Caco-2 (cell line): Measurements from ENCODE around the gene ADAD1. TPM values are rescaled to one million over a fixed set of nuclear protein-coding genes. Genes with fewer than 3 reads are reported as not detected.
A peak's percentile ranks its signal among the peaks of the same experiment; 100 is the strongest.
"Not testable (repeated sequence)": the region's sequence is repeated elsewhere in the genome, so short reads cannot be mapped to it uniquely, and the experiment has no call there.

Experiments
- BruUV-seq: library from RNA; stranded (reverse); fragments of 400-500 nt; replicated peaks from 2 replicates; lab custom pipeline; 2021; lab: Mats Ljungman, UMichigan
- CTCF ChIA-PET: fragments of 300-600 bp; sonication (Branson Sonifier 250); formaldehyde crosslinking; loops from one replicate; lab custom pipeline; 2022; ENCODE audit warnings: antibody characterized with exemption; lab: Charles Lee
- POLR2A ChIA-PET: fragments of 300-600 bp; sonication (Branson Sonifier 250); formaldehyde crosslinking; loops from one replicate; lab custom pipeline; 2022; ENCODE audit warnings: antibody characterized with exemption; lab: Charles Lee
- DNase-seq, 2 experiments: peaks; one replicate each; pipeline versions ENCODE4 v3.0.0 to v3.0.0-alpha.2; 2020 to 2022
- H3K27me3 ChIP-seq: replicated peaks from 2 replicates; pipeline ENCODE4 v1.6.0; 2011; ENCODE audit warnings: low read length; ENCODE audit not compliant: control insufficient read depth, insufficient read depth
- H3K36me3 ChIP-seq: 2 replicates; pipeline ENCODE4 v1.5.1; 2011; ENCODE audit warnings: low read length; ENCODE audit not compliant: control insufficient read depth, insufficient read depth
- H3K4me1 ChIP-seq: fragments of 250-450 bp; sonication (Bioruptor Pico); 2 replicates; pipeline ENCODE4 v1.5.1; 2020; ENCODE audit warnings: mild to moderate bottlenecking
- H3K4me3 ChIP-seq: 2 replicates; pipeline ENCODE4 v1.5.1; 2011; ENCODE audit warnings: low read depth, mild to moderate bottlenecking, control low read depth, low read length
- H3K9me3 ChIP-seq: fragments of 250-450 bp; sonication (Bioruptor Pico); 2 replicates; pipeline ENCODE4 v1.5.1; 2020; ENCODE audit warnings: mild to moderate bottlenecking, moderate library complexity
- H3K27ac Mint-ChIP-seq: one replicate; pipeline ENCODE4 v1.8.0; 2022; ENCODE audit warnings: mixed read lengths; ENCODE audit not compliant: unreplicated experiment
- H3K27me3 Mint-ChIP-seq: one replicate; pipeline ENCODE4 v1.8.0; 2022; ENCODE audit warnings: mixed read lengths; ENCODE audit not compliant: insufficient read depth, unreplicated experiment
- H3K36me3 Mint-ChIP-seq: one replicate; pipeline ENCODE4 v1.8.0; 2022; ENCODE audit warnings: mild to moderate bottlenecking, mixed read lengths; ENCODE audit not compliant: insufficient read depth, unreplicated experiment
- H3K4me1 Mint-ChIP-seq: one replicate; pipeline ENCODE4 v1.8.0; 2022; ENCODE audit warnings: low read depth, mixed read lengths; ENCODE audit not compliant: unreplicated experiment
- H3K4me3 Mint-ChIP-seq: one replicate; pipeline ENCODE4 v1.8.0; 2022; ENCODE audit warnings: mild to moderate bottlenecking, moderate library complexity, mixed read lengths; ENCODE audit not compliant: unreplicated experiment
- H3K9me3 Mint-ChIP-seq: one replicate; pipeline ENCODE4 v1.8.0; 2022; ENCODE audit warnings: mixed read lengths; ENCODE audit not compliant: unreplicated experiment
- intact Hi-C: fragments of 100-400 bp; cut with micrococcal nuclease; formaldehyde crosslinking; loops from one replicate; pipeline ENCODE4 v1.10.0; 2022; ENCODE audit not compliant: unreplicated experiment
- total RNA-seq: library from RNA; stranded (reverse); gene quantifications from 2 replicates; pipeline ENCODE4 v1.2.3, GENCODE V29; 2022
- TF ChIP-seq, protein P1 (sequence below), 2 experiments: fragments of 200-600 bp in 1 of 2; IDR thresholded peaks; 1 replicate in 1 of 2; 2 replicates in 1 of 2; pipeline versions ENCODE4 v1.5.1 to v1.8.0; 2011 to 2022; ENCODE audit warnings: antibody characterized with exemption in 1 of 2, control low read depth in 1 of 2, inconsistent platforms in 1 of 2, low read depth in 1 of 2, low read length in 1 of 2, mild to moderate bottlenecking in 1 of 2, moderate library complexity in 1 of 2; ENCODE audit not compliant: insufficient read depth in 1 of 2, severe bottlenecking in 1 of 2, unreplicated experiment in 1 of 2

Gene ADAD1
- total RNA-seq, 1 experiment from 2014 or later = not detected

DNA sequence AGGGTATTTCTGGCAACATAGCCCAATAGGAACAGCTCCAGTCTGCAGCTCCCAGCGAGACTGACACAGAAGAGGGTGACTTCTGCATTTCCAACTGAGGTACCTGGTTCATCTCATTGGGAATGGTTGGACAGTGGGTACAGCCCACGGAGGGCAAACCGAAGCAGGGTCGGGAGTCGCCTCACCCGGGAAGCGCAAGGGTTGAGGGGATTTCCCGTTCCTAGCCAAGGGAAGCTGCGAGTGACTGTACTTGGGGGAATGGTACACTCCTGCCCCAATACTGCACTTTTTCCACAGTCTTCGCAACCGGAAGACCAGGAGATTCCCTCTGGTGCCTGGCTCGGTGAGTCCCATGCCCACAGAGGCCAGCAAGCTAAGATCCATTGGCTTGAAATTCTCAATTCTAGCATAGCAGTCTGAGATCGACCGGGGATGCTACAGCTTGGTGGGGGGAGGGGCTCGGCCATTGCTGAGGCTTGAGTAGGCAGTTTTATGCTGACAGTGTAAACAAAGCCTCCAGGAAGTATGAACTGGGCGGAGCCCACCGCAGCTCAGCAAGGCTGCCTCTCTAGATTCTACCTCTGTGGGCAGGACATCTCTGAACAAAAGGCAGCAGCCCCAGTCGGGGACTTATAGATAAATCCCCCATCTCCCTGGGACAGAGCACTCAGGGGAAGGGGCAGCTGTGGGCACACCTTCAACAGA, 14.0 kb upstream of the ADAD1 start:
- Mint-ChIP-seq H3K27ac (no peak overlapping the region), H3K4me3 (no peak overlapping the region), H3K27me3 (no peaks in the 10 kb centered on the region), H3K4me1 (no peaks in the 10 kb centered on the region), H3K36me3 (no peaks in the 10 kb centered on the region), H3K9me3 (peaks cover 10% of the 10 kb centered on the region)
- H3K27me3 ChIP-seq = no peaks in the 10 kb centered on the region
- no peaks in the 10 kb centered on the region for H3K36me3 ChIP-seq
- intact Hi-C loops = no loop called here
- POLR2A ChIA-PET = no interaction called here
- no peaks in the 10 kb centered on the region for H3K9me3 ChIP-seq
- H3K4me3 ChIP-seq = no peak overlapping the region
- CTCF ChIA-PET = no interaction called here
- peak; percentile 9 to 41 for DNase-seq
- no TSS peak for BruUV-seq
- H3K4me1 ChIP-seq = no peaks in the 10 kb centered on the region
- TF ChIP-seq, protein P1, sequence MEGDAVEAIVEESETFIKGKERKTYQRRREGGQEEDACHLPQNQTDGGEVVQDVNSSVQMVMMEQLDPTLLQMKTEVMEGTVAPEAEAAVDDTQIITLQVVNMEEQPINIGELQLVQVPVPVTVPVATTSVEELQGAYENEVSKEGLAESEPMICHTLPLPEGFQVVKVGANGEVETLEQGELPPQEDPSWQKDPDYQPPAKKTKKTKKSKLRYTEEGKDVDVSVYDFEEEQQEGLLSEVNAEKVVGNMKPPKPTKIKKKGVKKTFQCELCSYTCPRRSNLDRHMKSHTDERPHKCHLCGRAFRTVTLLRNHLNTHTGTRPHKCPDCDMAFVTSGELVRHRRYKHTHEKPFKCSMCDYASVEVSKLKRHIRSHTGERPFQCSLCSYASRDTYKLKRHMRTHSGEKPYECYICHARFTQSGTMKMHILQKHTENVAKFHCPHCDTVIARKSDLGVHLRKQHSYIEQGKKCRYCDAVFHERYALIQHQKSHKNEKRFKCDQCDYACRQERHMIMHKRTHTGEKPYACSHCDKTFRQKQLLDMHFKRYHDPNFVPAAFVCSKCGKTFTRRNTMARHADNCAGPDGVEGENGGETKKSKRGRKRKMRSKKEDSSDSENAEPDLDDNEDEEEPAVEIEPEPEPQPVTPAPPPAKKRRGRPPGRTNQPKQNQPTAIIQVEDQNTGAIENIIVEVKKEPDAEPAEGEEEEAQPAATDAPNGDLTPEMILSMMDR (IDR thresholded peaks at IDR 0.05; ENCODE audit: insufficient read depth in 1 of 2, low read depth in 1 of 2, low read length in 1 of 2, severe bottlenecking in 1 of 2, unreplicated experiment in 1 of 2) = no peak

DNA sequence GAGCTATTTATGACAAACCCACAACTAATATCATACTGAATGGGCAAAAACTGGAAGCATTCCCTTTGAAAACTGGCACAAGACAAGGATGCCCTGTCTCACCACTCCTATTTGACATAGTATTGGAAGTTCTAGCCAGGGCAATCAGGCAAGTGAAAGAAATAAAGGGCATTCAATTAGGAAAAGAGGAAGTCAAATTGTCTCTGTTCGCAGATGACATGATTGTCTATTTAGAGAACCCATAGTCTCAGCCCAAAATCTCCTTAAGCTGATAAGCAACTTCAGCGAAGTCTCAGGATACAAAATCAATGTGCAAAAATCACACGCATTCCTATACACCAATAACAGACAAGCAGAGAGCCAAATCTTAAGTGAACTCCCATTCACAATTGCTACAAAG, 10.0 kb upstream of the ADAD1 start:
- H3K9me3 ChIP-seq, H3K4me1 Mint-ChIP-seq, H3K36me3 Mint-ChIP-seq, H3K27me3 ChIP-seq, POLR2A ChIA-PET, H3K27ac Mint-ChIP-seq, DNase-seq, H3K4me3 ChIP-seq, H3K9me3 Mint-ChIP-seq, H3K27me3 Mint-ChIP-seq, intact Hi-C loops, H3K4me1 ChIP-seq, BruUV-seq, H3K4me3 Mint-ChIP-seq, CTCF ChIA-PET, H3K36me3 ChIP-seq: not testable (repeated sequence)

- Histone ChIP-seq H3K27me3 (no peaks in the 10 kb centered on the region), H3K9me3 (no peaks in the 10 kb centered on the region), H3K4me3 (no peak overlapping the region), H3K4me1 (no peaks in the 10 kb centered on the region), H3K36me3 (no peaks in the 10 kb centered on the region)
- POLR2A ChIA-PET = no interaction called here
- Mint-ChIP-seq H3K27ac (no peak overlapping the region), H3K4me3 (no peak overlapping the region), H3K9me3 (peaks cover 6% of the 10 kb centered on the region), H3K36me3 (no peaks in the 10 kb centered on the region), H3K4me1 (no peaks in the 10 kb centered on the region), H3K27me3 (no peaks in the 10 kb centered on the region)
- CTCF ChIA-PET = no interaction called here
- BruUV-seq = no TSS peak
- no peak for DNase-seq
- intact Hi-C loops = no loop called here
- TF ChIP-seq, protein P1 (IDR thresholded peaks at IDR 0.05; ENCODE audit: insufficient read depth in 1 of 2, low read depth in 1 of 2, low read length in 1 of 2, severe bottlenecking in 1 of 2, unreplicated experiment in 1 of 2) = no peak
Observed at GRCh38 chr4:122377352-122377751, 1.5 kb upstream of the ADAD1 start.
